ENCODE results near the gene MIGA2. TPM values are rescaled to one million over a fixed set of nuclear protein-coding genes. Genes with fewer than 3 reads are reported as not detected.

MIGA2 gene
- polyA plus RNA-seq, 2 of the 4 experiments (the other 2 are of a cell fraction), result 6.4 to 16.1 TPM

DNA sequence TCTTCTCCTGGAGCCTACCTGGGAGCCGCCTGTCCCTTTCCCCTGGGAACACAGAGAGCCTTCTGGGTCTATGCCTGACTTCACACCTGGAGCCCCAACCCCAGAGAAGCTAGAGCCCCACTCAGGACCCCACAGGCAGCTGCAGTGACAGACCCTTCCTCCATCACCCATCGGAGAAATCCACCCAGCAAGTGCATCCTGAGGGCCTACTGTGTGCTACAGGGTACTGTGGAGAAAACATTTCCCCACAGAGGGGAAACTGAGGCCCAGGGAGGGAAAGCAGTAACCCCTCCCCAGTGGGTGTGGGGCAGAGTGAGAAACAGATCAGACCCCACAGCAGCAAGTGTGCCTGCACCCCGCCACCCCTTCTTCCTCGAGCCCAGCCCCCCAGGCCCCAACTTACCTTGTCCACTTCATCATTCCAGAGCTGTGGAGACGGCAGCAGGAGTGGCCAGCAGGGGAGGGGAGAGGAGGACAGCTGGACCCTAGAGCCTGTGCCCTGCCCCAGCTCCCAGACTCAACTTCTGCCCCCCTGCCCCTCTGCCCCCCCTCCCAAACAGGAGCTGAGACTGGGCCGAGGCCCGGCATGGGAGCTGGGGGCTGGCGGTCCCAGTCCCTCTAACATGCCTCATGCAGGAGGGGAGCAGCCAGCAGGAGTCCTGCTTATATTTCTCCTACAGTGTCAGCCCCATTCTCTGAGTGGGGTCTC lies 26.0 kb upstream of the MIGA2 start (continued):
- TF ChIP-seq TFCP2L1 (CRISPR knock-in tag; IDR thresholded peaks at IDR 0.05), result no peak
- TF ChIP-seq RNF2 (IDR thresholded peaks at IDR 0.05; ENCODE audit: borderline replicate concordance, low read depth), result no peak
- no peak for TF ChIP-seq HOXB5 (CRISPR knock-in tag; IDR thresholded peaks at IDR 0.05)
- no peak for TF ChIP-seq ZSCAN20 (CRISPR knock-in tag; IDR thresholded peaks at IDR 0.05)
- TF ChIP-seq, protein P1, sequence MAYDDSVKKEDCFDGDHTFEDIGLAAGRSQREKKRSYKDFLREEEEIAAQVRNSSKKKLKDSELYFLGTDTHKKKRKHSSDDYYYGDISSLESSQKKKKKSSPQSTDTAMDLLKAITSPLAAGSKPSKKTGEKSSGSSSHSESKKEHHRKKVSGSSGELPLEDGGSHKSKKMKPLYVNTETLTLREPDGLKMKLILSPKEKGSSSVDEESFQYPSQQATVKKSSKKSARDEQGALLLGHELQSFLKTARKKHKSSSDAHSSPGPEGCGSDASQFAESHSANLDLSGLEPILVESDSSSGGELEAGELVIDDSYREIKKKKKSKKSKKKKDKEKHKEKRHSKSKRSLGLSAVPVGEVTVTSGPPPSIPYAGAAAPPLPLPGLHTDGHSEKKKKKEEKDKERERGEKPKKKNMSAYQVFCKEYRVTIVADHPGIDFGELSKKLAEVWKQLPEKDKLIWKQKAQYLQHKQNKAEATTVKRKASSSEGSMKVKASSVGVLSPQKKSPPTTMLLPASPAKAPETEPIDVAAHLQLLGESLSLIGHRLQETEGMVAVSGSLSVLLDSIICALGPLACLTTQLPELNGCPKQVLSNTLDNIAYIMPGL (CRISPR knock-in tag; IDR thresholded peaks at IDR 0.05; ENCODE audit: borderline replicate concordance), result no peak
- TF ChIP-seq POLR2AphosphoS2 (conservative IDR thresholded peaks at IDR 0.05; ENCODE audit: low read length), result no peak
- TF ChIP-seq PHF8 (IDR thresholded peaks at IDR 0.05; ENCODE audit: borderline replicate concordance, low read depth), result no peak

DNA sequence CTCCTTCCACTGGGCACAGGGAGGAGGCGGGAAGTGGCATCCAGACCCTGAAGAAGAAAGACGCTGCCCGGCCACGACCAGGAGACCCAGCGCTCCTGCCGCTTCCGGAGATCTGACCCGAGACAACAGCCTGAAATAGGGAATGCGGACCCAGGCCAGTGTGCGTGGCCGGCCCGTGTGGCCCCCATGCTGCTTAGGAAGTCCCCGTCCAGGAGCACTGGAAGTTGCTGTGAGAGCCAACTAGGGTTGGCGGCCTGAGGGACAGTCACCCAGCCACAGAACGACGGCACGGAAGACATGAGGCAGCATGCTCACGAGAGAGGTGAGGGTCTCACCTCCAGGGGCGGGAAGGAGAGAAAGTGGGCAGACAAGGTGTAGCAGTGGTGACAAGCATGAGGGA lies 25.3 kb upstream of the MIGA2 start:
- no peaks in the 10 kb centered on the region for H3K9me3 ChIP-seq
- no peak for FAIRE-seq
- POLR2A ChIA-PET, result interaction anchor here (0.7 kb wide), 1 partner anchor 17 kb away, joined by 3 read pairs; the partner anchor contains the start of gene SH3GLB2
- DNase-seq (ENCODE audit: low read depth in 1 of 2, low spot score in 1 of 2), result no peak
- 94% methylated on average over 18 of the region's 19 CpGs for WGBS (ENCODE audit: missing lambda C conversion rate)
- no peak overlapping the region for H3K4me3 ChIP-seq
- H3K4me2 ChIP-seq, result no peak overlapping the region
- H3K27ac ChIP-seq, result no peak overlapping the region
- no peaks in the 10 kb centered on the region for H3K4me1 ChIP-seq
- TF ChIP-seq ZC3H11A (IDR thresholded peaks at IDR 0.05) (no peak), HDAC2 (IDR thresholded peaks at IDR 0.05) (no peak), MAFK (IDR thresholded peaks at IDR 0.05; ENCODE audit: partially characterized antibody) (no peak), SMC3 (IDR thresholded peaks at IDR 0.05) (no peak), EHF (CRISPR knock-in tag; IDR thresholded peaks at IDR 0.05) (no peak), TP53 (CRISPR knock-in tag; IDR thresholded peaks at IDR 0.05) (no peak), TFCP2L1 (CRISPR knock-in tag; IDR thresholded peaks at IDR 0.05) (no peak), PHF8 (IDR thresholded peaks at IDR 0.05; ENCODE audit: borderline replicate concordance, low read depth) (no peak), HOXB13 (CRISPR knock-in tag; IDR thresholded peaks at IDR 0.05; ENCODE audit: low read depth) (no peak), RARB (CRISPR knock-in tag; IDR thresholded peaks at IDR 0.05) (no peak), RFX5 (IDR thresholded peaks at IDR 0.05) (no peak), ZFP36 (IDR thresholded peaks at IDR 0.05; ENCODE audit: borderline replicate concordance, partially characterized antibody) (no peak), JUNB (IDR thresholded peaks at IDR 0.05) (no peak), NFE2L2 (conservative IDR thresholded peaks at IDR 0.05; ENCODE audit: low read length) (no peak), HEYL (CRISPR knock-in tag; IDR thresholded peaks at IDR 0.05) (no peak), CBX2 (IDR thresholded peaks at IDR 0.05; ENCODE audit: borderline replicate concordance, low read depth) (no peak)
- TF ChIP-seq, protein P2, sequence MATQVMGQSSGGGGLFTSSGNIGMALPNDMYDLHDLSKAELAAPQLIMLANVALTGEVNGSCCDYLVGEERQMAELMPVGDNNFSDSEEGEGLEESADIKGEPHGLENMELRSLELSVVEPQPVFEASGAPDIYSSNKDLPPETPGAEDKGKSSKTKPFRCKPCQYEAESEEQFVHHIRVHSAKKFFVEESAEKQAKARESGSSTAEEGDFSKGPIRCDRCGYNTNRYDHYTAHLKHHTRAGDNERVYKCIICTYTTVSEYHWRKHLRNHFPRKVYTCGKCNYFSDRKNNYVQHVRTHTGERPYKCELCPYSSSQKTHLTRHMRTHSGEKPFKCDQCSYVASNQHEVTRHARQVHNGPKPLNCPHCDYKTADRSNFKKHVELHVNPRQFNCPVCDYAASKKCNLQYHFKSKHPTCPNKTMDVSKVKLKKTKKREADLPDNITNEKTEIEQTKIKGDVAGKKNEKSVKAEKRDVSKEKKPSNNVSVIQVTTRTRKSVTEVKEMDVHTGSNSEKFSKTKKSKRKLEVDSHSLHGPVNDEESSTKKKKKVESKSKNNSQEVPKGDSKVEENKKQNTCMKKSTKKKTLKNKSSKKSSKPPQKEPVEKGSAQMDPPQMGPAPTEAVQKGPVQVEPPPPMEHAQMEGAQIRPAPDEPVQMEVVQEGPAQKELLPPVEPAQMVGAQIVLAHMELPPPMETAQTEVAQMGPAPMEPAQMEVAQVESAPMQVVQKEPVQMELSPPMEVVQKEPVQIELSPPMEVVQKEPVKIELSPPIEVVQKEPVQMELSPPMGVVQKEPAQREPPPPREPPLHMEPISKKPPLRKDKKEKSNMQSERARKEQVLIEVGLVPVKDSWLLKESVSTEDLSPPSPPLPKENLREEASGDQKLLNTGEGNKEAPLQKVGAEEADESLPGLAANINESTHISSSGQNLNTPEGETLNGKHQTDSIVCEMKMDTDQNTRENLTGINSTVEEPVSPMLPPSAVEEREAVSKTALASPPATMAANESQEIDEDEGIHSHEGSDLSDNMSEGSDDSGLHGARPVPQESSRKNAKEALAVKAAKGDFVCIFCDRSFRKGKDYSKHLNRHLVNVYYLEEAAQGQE (IDR thresholded peaks at IDR 0.05), result no peak
- TF ChIP-seq, protein P3, sequence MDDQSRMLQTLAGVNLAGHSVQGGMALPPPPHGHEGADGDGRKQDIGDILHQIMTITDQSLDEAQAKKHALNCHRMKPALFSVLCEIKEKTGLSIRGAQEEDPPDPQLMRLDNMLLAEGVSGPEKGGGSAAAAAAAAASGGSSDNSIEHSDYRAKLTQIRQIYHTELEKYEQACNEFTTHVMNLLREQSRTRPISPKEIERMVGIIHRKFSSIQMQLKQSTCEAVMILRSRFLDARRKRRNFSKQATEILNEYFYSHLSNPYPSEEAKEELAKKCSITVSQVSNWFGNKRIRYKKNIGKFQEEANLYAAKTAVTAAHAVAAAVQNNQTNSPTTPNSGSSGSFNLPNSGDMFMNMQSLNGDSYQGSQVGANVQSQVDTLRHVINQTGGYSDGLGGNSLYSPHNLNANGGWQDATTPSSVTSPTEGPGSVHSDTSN (IDR thresholded peaks at IDR 0.05), result no peak
- CTCF ChIA-PET, result interaction anchor here (0.6 kb wide), 1 partner anchor 1696 kb away, joined by 4 read pairs; no protein-coding TSS in a partner anchor
- no peak for ATAC-seq

Data from A549 (cell line).